ENCODE measurements around the gene MCFD2. TPM values are rescaled to one million over a fixed set of nuclear protein-coding genes. Genes with fewer than 3 reads are reported as not detected.

The MCFD2 gene
- total RNA-seq, 1 donor from 2014 or later: 48.8 TPM

GRCh38 chr2:46872902-46873603, 42.6 kb downstream of the MCFD2 start:
- Mint-ChIP-seq H3K27ac (peak overlapping the region; percentile 40), H3K27me3 (ENCODE audit: insufficient read depth) (no peaks in the 10 kb centered on the region), H3K9me3 (no peaks in the 10 kb centered on the region), H3K4me1 (ENCODE audit: low read depth) (peaks cover 9% of the 10 kb centered on the region), H3K4me3 (no peak overlapping the region), H3K36me3 (ENCODE audit: low read depth) (no peaks in the 10 kb centered on the region)
- no peak for DNase-seq (ENCODE audit: low spot score)
- intact Hi-C loops (cut with micrococcal nuclease): no loop called here

- no peak overlapping the region for H3K4me3 Mint-ChIP-seq
- H3K4me1 Mint-ChIP-seq (ENCODE audit: low read depth): peaks cover 9% of the 10 kb centered on the region
- no peaks in the 10 kb centered on the region for H3K36me3 Mint-ChIP-seq (ENCODE audit: low read depth)
- no peak overlapping the region for H3K27ac Mint-ChIP-seq
- H3K9me3 Mint-ChIP-seq: no peaks in the 10 kb centered on the region
- DNase-seq (ENCODE audit: low spot score): no peak
- H3K27me3 Mint-ChIP-seq (ENCODE audit: insufficient read depth): no peaks in the 10 kb centered on the region
- intact Hi-C loops (cut with micrococcal nuclease): no loop called here
Measured at GRCh38 chr2:46871976-46872381, 43.6 kb downstream of the MCFD2 start.

DNA sequence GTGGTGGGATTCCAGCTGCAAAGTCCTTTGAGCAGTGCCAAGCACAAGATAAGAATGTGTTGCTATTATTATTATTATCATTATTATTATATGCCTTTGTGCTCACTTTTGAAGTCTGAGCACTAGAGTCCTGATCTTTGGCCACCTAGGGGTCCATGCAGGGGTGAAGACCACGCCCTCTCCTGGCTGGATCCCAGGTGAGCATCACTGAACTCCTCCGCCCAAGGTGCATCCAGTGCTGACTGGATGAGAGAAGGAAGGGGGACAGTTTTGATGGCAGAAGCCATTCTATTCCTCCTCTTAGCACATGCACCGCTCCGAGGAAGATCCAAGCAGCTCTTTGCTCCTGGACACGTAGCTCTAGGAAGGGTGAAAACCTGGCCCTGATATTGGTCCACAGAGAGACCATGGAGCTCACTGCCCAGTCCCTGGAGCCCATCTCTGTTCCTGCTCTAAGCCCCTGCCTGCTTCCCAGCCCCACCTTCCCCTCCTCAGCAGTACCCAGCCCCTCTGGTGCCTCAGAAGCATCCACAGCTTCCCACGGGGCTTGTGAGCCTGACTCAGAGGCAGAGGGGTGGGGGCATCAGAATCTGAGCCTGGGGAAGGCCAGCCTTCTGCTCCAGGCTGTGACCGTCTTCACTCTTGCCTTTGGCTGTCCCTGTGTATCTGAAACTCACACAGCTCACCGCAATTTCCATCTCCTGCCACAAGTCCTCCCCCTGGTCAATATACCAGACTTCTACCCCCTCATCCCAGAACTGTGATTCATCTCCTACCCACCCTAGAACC, 45.4 kb downstream of the MCFD2 start:
- Mint-ChIP-seq H3K4me3 (no peak overlapping the region), H3K4me1 (ENCODE audit: low read depth) (peaks cover 9% of the 10 kb centered on the region), H3K27me3 (ENCODE audit: insufficient read depth) (no peaks in the 10 kb centered on the region), H3K36me3 (ENCODE audit: low read depth) (no peaks in the 10 kb centered on the region), H3K9me3 (peaks cover 12% of the 10 kb centered on the region), H3K27ac (no peak overlapping the region)
- intact Hi-C loops (cut with micrococcal nuclease): no loop called here
- no peak for DNase-seq (ENCODE audit: low spot score)

DNA sequence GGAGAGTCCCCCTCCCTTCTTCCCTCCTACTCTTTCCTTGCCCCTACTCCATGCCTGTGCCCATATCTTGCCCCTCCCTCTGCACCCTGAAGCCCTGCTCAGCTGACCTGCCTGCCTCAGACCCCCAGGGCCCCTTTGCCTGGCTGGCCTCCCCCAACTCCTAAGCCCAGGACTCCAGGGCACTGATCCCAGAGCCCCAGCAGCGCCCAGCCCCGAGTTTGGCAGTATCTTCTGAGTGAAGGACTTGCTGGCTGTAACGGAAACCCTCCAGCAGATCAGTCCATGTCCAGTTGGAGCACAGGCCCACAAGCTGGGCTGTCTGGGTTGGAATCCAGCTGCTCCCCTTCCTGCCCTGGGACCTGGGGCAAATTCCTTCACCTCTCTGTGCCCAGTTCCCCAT, 46.0 kb downstream of the MCFD2 start:
- DNase-seq (ENCODE audit: low spot score): no peak
- H3K27ac Mint-ChIP-seq: no peak overlapping the region
- H3K36me3 Mint-ChIP-seq (ENCODE audit: low read depth): no peaks in the 10 kb centered on the region
- H3K9me3 Mint-ChIP-seq: peaks cover 17% of the 10 kb centered on the region
- peaks cover 9% of the 10 kb centered on the region for H3K4me1 Mint-ChIP-seq (ENCODE audit: low read depth)
- H3K4me3 Mint-ChIP-seq: no peak overlapping the region
- intact Hi-C loops (cut with micrococcal nuclease): no loop called here
- H3K27me3 Mint-ChIP-seq (ENCODE audit: insufficient read depth): no peaks in the 10 kb centered on the region

DNA sequence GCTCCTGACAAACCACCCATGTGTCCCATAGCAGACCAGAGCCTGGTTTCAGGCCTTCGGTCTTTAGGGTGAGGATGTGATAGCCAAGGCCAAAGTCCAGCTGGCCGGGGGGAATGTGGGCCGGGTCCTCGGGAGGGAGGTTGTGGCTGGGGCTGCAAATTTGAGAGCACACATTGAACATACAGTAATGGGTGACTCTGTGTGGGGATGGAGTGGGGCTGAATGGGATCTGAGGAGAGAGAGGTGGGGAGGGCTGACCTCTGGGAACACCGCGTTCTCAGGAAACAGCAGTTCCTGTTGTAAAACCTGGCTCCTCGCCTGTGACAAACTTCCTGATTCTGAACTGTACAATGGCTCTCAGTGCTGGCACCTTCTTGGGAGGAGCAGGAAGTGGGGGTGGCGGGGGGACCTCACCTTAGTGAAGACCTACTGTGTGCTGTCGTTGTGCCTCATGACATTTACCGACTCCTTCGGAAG, 48.8 kb downstream of the MCFD2 start:
- Mint-ChIP-seq H3K4me1 (ENCODE audit: low read depth) (no peaks in the 10 kb centered on the region), H3K27ac (no peak overlapping the region), H3K36me3 (ENCODE audit: low read depth) (no peaks in the 10 kb centered on the region), H3K4me3 (no peak overlapping the region), H3K27me3 (ENCODE audit: insufficient read depth) (peaks cover 3% of the 10 kb centered on the region), H3K9me3 (peaks cover 17% of the 10 kb centered on the region)
- intact Hi-C loops (cut with micrococcal nuclease): no loop called here
- DNase-seq (ENCODE audit: low spot score): no peak

DNA sequence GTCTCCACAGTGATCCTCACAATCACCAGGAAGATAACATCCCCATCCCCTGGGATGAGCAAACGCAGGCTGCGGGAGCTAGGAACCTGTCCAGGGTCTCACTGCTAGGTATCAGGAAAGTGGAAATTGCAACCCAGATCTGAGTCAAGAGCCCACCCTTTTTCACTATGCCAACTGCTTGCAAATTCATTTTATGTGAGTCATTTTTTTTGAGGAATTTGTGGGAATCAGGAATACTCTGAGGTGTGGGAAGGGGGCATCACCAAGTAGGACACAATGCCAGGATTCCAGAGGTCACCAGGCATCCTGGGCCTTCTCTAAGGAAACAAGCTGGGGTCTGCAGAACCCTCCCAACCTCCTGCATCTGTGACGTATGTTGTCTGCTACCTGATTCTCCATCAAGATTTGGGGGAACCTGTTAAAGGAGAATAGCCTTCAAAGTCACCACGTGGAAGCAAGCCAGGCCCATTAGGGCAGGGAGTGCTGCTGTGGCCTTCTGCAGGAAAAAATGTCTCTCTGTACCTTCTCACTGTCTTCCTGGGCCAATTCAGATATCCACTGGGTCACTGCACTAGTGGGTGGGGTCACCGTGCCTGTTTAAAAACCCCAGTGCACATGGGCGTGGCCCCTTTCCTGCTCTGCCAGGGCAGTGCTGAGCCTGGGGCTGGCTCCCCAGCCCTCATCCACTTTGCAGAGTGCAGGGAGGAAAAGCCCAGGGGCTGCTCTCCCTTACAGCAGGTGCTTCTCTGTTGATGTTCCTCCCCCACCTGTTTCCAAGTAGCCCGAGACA, 50.2 kb downstream of the MCFD2 start:
- Mint-ChIP-seq H3K36me3 (ENCODE audit: low read depth) (no peaks in the 10 kb centered on the region), H3K9me3 (peaks cover 17% of the 10 kb centered on the region), H3K27ac (no peak overlapping the region), H3K27me3 (ENCODE audit: insufficient read depth) (peaks cover 5% of the 10 kb centered on the region), H3K4me1 (ENCODE audit: low read depth) (no peaks in the 10 kb centered on the region), H3K4me3 (no peak overlapping the region)
- DNase-seq (ENCODE audit: low spot score): no peak
- intact Hi-C loops (cut with micrococcal nuclease): no loop called here

DNA sequence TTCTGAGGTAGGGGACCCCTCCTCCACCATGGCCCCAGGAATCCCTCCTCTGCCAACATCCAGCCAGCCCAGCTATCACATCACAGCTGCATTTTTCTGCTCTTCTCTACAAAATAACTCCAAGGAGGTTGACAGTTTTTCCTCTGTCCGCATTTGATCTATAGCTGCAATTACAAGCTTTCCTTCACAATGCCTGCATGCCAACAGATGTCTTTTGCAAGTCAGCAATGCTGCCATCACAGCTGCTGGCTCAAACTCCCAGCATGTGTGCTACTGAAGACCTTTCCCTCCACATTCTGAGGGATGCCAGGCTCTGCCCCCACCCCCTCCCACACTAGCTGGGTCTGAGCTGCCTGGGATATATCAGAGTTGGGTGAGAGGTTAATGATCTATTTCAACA, 51.7 kb downstream of the MCFD2 start:
- Mint-ChIP-seq H3K4me1 (ENCODE audit: low read depth) (no peaks in the 10 kb centered on the region), H3K9me3 (peaks cover 17% of the 10 kb centered on the region), H3K4me3 (no peak overlapping the region), H3K27ac (no peak overlapping the region), H3K27me3 (ENCODE audit: insufficient read depth) (peaks cover 5% of the 10 kb centered on the region), H3K36me3 (ENCODE audit: low read depth) (no peaks in the 10 kb centered on the region)
- intact Hi-C loops (cut with micrococcal nuclease): no loop called here
- no peak for DNase-seq (ENCODE audit: low spot score)

DNA sequence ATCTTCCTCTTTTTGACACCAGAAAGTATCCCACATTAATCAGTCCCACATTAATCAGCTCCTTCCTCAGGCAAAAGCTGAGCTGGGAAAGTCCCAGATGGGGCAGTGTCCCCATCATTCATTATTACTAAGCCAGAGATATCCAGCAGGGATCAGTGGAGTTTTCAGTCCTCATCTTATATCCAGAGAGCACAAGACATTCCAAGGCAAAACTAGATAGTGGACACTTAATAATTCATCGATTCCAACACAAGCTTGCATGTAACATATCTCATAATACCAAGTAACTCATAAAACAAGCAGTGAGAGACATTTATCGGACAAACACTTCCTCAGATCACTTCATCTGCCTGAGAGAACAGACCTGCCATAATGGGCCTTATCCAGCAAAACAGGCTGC, 53.1 kb downstream of the MCFD2 start:
- peaks cover 5% of the 10 kb centered on the region for H3K27me3 Mint-ChIP-seq (ENCODE audit: insufficient read depth)
- no peaks in the 10 kb centered on the region for H3K4me1 Mint-ChIP-seq (ENCODE audit: low read depth)
- peaks cover 17% of the 10 kb centered on the region for H3K9me3 Mint-ChIP-seq
- no peak overlapping the region for H3K27ac Mint-ChIP-seq
- H3K4me3 Mint-ChIP-seq: no peak overlapping the region
- intact Hi-C loops (cut with micrococcal nuclease): no loop called here
- DNase-seq (ENCODE audit: low spot score): no peak
- H3K36me3 Mint-ChIP-seq (ENCODE audit: low read depth): no peaks in the 10 kb centered on the region

DNA sequence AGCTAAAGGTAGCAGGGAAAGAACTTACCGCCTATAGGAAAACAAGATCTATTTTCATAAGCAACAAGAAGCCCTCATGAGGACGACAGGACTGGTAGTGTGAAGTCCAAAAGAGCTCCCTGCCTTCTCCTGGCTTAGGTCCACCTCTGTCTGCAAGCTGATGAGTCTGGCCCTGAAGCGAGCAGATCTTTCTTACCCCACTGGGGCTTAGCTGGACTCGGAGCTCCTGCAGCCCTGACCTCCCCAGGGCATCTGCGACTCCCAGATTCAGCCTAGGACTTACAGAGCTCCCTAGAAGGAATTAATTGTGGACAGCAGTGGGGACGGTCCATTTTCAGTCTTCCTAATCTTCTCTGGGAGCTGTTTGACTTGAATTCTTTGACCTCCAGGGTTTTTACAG, 53.7 kb downstream of the MCFD2 start:
- Mint-ChIP-seq H3K4me3 (no peak overlapping the region), H3K36me3 (ENCODE audit: low read depth) (no peaks in the 10 kb centered on the region), H3K9me3 (peaks cover 17% of the 10 kb centered on the region), H3K27me3 (ENCODE audit: insufficient read depth) (peaks cover 5% of the 10 kb centered on the region), H3K4me1 (ENCODE audit: low read depth) (no peaks in the 10 kb centered on the region), H3K27ac (no peak overlapping the region)
- no peak for DNase-seq (ENCODE audit: low spot score)
- intact Hi-C loops (cut with micrococcal nuclease): no loop called here

DNA sequence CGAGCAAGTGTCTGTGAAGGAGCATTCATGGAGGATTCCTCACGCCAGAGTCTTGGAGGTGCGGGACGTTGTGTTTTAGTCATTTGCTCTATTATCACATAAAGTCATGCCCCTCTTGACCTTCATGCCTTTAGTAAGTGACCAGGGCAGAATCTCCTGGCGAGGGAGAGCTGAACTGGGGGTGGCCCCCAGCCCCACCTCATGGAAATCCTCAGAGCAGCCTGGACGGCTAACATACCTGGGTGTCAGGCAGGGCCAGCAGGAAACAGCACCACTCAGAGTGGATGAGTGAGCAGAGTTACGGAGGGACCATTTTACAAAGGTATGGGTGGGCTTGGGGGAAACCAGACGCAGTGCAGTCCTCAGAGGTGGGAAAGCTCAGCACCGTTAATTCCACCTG, 56.1 kb downstream of the MCFD2 start:
- no peak for DNase-seq (ENCODE audit: low spot score)
- no peaks in the 10 kb centered on the region for H3K36me3 Mint-ChIP-seq (ENCODE audit: low read depth)
- intact Hi-C loops (cut with micrococcal nuclease): no loop called here
- no peaks in the 10 kb centered on the region for H3K9me3 Mint-ChIP-seq
- H3K27ac Mint-ChIP-seq: no peak overlapping the region
- peaks cover 5% of the 10 kb centered on the region for H3K27me3 Mint-ChIP-seq (ENCODE audit: insufficient read depth)
- no peak overlapping the region for H3K4me3 Mint-ChIP-seq
- H3K4me1 Mint-ChIP-seq (ENCODE audit: low read depth): no peaks in the 10 kb centered on the region

GRCh38 chr2:46858702-46859090, 56.9 kb downstream of the MCFD2 start:
- H3K27me3 Mint-ChIP-seq (ENCODE audit: insufficient read depth): peaks cover 5% of the 10 kb centered on the region
- H3K36me3 Mint-ChIP-seq (ENCODE audit: low read depth): no peaks in the 10 kb centered on the region
- H3K4me1 Mint-ChIP-seq (ENCODE audit: low read depth): no peaks in the 10 kb centered on the region
- intact Hi-C loops (cut with micrococcal nuclease): no loop called here
- H3K9me3 Mint-ChIP-seq: no peaks in the 10 kb centered on the region
- no peak for DNase-seq (ENCODE audit: low spot score)
- no peak overlapping the region for H3K27ac Mint-ChIP-seq
- no peak overlapping the region for H3K4me3 Mint-ChIP-seq

DNA sequence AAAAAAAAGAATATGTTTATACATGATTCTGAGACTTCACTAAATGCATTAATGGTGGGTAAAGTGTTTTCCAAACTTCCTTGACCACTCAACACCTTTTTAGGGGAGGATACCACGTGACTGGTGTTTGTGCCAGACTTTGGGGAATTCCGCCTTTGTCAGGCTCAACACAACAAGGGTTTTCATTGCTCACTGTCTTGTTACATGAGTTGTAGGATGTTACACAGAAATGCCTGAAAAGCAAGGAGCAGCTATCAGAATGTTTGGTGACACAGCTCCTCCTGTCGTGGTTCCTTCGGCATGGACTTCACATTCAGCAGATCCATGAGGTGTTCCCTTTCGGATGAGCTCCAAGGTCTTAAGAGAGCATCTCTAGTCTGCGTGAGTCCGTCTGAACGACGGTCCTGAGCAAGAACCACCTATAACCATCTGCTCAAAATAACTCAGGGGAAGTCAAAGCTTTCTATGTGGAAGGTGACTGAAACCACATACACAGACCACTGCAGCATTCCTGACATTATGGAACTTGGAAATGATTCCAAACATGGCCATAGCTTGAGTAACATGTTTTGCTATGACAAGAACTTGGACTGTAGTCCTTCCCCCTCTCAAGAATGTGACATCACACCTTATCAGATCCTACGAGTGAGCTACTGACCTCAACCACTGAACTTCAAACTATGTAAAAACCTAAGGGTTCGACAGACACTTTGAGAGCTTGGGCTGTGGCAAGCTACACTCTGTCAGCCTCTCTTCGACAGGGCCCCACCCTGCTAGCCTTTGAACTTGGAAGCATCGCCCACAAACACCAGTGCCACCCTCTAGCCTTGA, 57.5 kb downstream of the MCFD2 start:
- Mint-ChIP-seq H3K27me3 (ENCODE audit: insufficient read depth) (peaks cover 2% of the 10 kb centered on the region), H3K4me3 (no peak overlapping the region), H3K4me1 (ENCODE audit: low read depth) (no peaks in the 10 kb centered on the region), H3K36me3 (ENCODE audit: low read depth) (no peaks in the 10 kb centered on the region), H3K27ac (no peak overlapping the region), H3K9me3 (no peaks in the 10 kb centered on the region)
- DNase-seq (ENCODE audit: low spot score): no peak
- intact Hi-C loops (cut with micrococcal nuclease): no loop called here

Data from activated T-helper 1 cell treated with anti-CD3 and anti-CD28 coated beads, Interleukin-12 subunit alpha, Interleukin-12 subunit beta, Interleukin-2, Interleukin-4 antibody, amounts not matched to agents 30 ng/mL and 10 ng/mL and 1 ng/mL, durations not matched to agents 14 hours and 24 hours and 36 hours (primary cell).